PC-9 (cell line): ENCODE data around the gene MSLN.

Experiments
- EZH2 ChIP-seq: fragments of 200-600 bp; sonication (generic); IDR thresholded peaks from 2 replicates; pipeline ENCODE4 v1.8.0; 2017; ENCODE audit warnings: antibody characterized with exemption, low read depth
- TF ChIP-seq, protein P1 (sequence below): fragments of 200-600 bp; sonication (generic); conservative IDR thresholded peaks from 2 replicates; pipeline ENCODE4 v1.6.1; 2017; ENCODE audit warnings: mixed run types, antibody characterized with exemption, mild to moderate bottlenecking, moderate library complexity

GRCh38 chr16:749010-749409 lies 11.5 kb upstream of the MSLN start:
- TF ChIP-seq, protein P1, sequence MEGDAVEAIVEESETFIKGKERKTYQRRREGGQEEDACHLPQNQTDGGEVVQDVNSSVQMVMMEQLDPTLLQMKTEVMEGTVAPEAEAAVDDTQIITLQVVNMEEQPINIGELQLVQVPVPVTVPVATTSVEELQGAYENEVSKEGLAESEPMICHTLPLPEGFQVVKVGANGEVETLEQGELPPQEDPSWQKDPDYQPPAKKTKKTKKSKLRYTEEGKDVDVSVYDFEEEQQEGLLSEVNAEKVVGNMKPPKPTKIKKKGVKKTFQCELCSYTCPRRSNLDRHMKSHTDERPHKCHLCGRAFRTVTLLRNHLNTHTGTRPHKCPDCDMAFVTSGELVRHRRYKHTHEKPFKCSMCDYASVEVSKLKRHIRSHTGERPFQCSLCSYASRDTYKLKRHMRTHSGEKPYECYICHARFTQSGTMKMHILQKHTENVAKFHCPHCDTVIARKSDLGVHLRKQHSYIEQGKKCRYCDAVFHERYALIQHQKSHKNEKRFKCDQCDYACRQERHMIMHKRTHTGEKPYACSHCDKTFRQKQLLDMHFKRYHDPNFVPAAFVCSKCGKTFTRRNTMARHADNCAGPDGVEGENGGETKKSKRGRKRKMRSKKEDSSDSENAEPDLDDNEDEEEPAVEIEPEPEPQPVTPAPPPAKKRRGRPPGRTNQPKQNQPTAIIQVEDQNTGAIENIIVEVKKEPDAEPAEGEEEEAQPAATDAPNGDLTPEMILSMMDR, result no peak
- TF ChIP-seq EZH2, result no peak
